ENCODE results near the gene HERPUD2.

GRCh38 chr7:35731349-35731748 is 36.4 kb upstream of the HERPUD2 start:
- TF ChIP-seq CTCF (IDR thresholded peaks at IDR 0.05) (no peak), POLR2A (IDR thresholded peaks at IDR 0.05) (no peak), EP300 (IDR thresholded peaks at IDR 0.05) (no peak)
